GM12873 (cell line): ENCODE measurements around the gene CD55.

Experiments
- TF ChIP-seq, protein P1 (sequence below): IDR thresholded peaks from 2 replicates; pipeline ENCODE4 v1.5.1; 2012; ENCODE audit warnings: low read depth, mild to moderate bottlenecking, moderate library complexity, low read length, control low read depth; ENCODE audit not compliant: insufficient read depth; ENCODE audit errors: missing control alignments

Gene CD55

DNA sequence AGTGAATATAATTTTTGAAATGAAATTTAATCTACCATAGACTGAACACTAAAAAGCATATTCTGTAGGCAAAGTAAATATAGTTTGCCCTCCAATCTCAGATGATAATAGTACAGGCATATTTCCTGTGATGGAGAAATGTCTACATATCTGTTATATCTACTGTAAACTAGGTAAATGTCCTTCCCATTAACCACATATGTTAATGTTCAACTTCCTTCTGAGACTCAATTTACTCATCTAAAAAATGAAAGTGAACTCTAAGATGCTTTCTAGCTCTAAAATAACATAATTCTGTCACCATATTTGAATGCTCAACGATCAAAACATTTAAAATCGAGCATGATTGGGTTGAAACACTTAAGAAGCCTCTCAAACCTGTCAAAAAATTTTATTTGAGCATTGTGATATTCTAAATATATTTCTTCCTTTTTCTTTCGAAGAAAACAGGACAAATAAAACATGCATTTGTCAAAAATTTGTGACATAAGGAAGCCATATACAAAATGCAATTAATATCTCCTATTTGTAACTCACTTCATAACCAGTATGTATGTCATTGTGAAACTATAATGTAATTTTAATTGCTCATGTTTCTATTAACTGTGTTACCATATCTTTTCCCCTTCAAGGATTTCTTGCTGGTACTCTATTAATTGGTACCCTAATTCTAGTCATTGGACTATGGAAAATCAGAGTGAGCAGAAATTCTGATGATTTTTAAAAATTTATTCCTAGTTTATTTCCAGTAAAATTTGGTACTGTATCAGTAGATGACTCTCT, 34.2 kb downstream of the CD55 start:
- TF ChIP-seq, protein P1, sequence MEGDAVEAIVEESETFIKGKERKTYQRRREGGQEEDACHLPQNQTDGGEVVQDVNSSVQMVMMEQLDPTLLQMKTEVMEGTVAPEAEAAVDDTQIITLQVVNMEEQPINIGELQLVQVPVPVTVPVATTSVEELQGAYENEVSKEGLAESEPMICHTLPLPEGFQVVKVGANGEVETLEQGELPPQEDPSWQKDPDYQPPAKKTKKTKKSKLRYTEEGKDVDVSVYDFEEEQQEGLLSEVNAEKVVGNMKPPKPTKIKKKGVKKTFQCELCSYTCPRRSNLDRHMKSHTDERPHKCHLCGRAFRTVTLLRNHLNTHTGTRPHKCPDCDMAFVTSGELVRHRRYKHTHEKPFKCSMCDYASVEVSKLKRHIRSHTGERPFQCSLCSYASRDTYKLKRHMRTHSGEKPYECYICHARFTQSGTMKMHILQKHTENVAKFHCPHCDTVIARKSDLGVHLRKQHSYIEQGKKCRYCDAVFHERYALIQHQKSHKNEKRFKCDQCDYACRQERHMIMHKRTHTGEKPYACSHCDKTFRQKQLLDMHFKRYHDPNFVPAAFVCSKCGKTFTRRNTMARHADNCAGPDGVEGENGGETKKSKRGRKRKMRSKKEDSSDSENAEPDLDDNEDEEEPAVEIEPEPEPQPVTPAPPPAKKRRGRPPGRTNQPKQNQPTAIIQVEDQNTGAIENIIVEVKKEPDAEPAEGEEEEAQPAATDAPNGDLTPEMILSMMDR, result no peak

DNA sequence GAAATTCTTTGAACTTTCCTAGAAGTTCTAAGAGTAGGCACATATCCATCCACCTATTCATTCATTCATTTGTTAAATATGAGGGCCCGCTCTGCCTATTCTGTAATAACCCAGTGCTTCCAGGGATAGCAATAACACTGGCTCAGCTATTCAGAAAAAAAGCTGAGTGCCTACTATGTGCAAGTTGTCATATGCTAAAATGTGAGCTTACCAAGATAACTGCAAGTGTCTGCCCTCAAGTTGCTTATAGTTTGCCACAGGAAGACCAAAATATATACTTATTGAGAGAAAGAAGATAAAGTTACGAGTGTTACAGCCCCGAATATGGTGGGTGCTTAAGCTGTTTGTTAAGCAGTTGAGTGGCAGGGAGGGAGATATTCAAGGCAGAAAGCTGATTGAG, 39.6 kb downstream of the CD55 start:
- TF ChIP-seq, protein P1, result no peak

DNA sequence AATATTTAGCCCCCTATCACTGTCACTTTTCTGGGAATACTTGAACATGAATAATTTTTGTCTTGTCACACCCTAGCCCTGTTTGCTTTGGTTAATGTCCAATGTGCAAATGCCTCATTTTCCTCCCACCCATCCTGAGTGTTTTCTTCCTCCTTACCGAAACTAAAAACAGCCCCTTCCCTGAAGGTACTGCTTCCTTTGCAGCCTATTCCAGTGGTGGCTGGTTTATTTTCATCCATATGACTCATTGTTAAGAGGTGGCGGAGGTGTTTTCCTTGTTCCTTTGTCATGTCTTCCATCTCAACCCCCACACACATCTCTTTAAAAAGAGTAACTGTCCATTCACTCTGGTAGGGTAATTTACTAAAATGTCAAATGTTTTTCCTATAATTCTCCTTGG, 40.4 kb downstream of the CD55 start:
- TF ChIP-seq, protein P1, result no peak

DNA sequence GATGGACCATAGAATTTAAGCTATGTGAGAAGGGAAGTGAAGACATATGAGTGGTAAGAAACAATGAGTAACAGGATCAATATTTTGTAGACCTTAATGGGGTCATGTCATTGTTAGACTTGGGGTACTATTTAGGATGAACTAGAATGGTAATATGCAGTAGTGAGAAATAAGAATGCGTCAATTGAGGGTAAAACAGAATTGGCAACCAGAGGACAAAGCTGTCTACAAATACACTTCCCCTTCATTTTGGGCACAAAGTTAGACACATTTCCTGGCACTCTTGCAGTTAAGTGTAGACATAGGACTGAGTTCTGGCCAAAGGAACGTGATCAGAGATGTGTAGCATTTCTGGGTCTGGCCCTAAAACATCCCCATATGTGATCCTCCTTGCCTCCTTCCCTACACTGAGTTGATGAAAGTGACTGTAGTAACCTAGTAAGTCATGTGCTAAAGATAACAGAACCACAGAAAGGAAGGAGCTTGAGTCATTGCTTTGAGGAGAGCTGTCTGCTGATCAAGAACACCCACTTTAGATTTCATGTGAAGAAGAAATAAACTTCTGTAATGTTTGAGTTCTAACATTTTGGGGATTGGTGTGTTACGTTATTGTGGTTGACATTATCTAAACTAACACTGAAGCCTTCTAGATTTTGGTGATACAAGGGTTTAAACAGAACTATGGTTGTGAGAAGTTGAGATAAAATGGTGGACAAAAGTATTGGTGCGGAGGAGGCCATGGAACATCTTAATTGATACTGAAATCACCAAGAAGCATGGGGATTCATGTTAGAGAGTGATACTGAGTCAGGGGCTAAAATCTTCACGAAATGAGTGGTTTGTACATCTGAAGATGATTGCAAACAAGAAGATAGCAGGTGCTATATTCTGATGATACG, 41.7 kb downstream of the CD55 start:
- TF ChIP-seq, protein P1, result no peak

DNA sequence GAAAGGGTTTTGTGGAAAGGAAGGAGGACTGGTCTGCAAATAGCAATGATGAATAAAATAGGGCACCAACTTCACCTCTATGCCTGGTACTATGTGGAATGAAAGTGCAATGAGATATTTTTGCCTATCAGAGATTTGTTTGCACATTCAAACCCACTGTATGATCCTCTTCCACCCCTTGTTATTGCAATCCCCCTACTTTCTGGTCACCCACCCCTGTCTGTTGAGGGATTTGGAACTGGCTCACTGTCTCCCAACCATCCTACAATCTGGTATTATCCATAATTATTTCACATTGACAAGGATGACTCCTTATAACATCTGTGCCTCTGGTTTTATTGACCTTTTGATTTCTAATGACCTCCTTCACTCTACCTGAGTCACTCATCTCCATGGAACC, 42.4 kb downstream of the CD55 start:
- TF ChIP-seq, protein P1, result no peak

DNA sequence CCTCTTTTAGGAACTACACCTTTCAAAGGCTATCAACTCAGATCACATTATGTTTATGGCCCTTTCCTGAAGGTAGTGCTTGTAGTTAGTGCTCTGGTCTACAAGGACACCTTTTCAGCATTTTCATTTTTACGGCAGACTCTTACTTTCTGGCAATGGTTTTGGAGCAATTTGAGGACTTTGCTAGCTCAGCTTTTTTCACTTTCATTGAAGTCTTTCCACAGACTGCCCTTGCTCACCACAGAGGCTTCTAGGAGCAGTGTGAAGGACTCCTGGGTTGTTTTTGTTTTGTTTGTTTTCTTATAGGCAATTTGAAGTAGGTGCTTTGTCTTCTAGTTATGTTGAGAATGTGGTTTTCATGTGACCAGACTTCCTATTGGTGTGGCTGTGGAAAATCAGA, 43.1 kb downstream of the CD55 start:
- TF ChIP-seq, protein P1, result no peak

DNA sequence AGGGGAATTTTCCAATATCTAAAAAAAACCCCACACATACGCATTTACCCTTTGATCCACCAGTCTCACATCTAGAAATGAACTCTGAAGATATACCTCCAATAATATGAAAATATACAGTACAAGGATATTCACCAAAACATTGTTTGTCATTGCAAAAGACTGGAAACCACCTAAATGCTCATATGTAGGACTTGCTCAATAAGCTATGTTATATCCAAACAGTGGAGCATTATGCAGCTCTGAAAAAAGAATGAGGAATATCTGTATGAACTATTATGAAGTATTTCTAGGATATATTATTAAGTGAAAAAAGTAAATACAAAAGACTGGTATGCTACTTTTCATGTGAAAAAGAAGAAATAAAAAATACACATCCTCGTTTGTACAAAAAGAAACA, 43.6 kb downstream of the CD55 start:
- TF ChIP-seq, protein P1, result no peak
